HCT116 (cell line): ENCODE measurements around the gene ATP8B4. TPM values are rescaled to one million over a fixed set of nuclear protein-coding genes. Genes with fewer than 3 reads are reported as not detected.

ENCODE experiments used
- ATAC-seq: fragments of 200-7000 bp; cut with Tn5 transposase; 2 replicates; pipeline ENCODE4 v1.9.1; 2020; ENCODE audit warnings: mild to moderate bottlenecking, moderate library complexity
- BruUV-seq: library from RNA; stranded (reverse); fragments of 400-500 nt; replicated peaks from 2 replicates; lab custom pipeline; 2021; lab: Mats Ljungman, UMichigan
- CTCF ChIA-PET: fragments of 300-600 bp; sonication (Branson Sonifier 250); formaldehyde crosslinking; loops from one replicate; lab custom pipeline; 2021; ENCODE audit warnings: antibody characterized with exemption; lab: Charles Lee
- POLR2A ChIA-PET: fragments of 300-600, 350-600 bp; sonication (Branson Sonifier 250); formaldehyde crosslinking; loops from one replicate; lab custom pipeline; 2021; ENCODE audit warnings: antibody characterized with exemption; lab: Charles Lee
- RAD21 ChIA-PET, 2 experiments: fragments of 300-600 bp; sonication (Branson Sonifier 250); formaldehyde crosslinking; loops; one replicate each; lab custom pipeline; 2023; ENCODE audit warnings: low total read pairs in 2 of 2; ENCODE audit not compliant: uncharacterized antibody in 2 of 2, unreplicated experiment in 2 of 2, low non-redundant PET in 1 of 2; lab: Charles Lee
- DNase-seq: peaks from one replicate; pipeline ENCODE4 v3.0.0-alpha.2; 2010; ENCODE audit warnings: low read depth, low spot score
- H2AFZ ChIP-seq: fragments of 200-600 bp; shearing (Covaris generic), sonication (generic); 2 replicates; pipeline ENCODE4 v1.6.1; 2017; ENCODE audit warnings: low read depth, mixed run types, mixed read lengths, antibody characterized with exemption, low read length; ENCODE audit not compliant: poor library complexity, severe bottlenecking
- H3K27ac ChIP-seq: 2 replicates; pipeline ENCODE4 v1.5.1; 2012; ENCODE audit warnings: low read depth, low read length
- H3K27me3 ChIP-seq: fragments of 200-600 bp; sonication (generic); 2 replicates; pipeline ENCODE4 v1.6.1; 2016; ENCODE audit warnings: mixed run types, low read length, mixed read lengths; ENCODE audit not compliant: insufficient read depth
- H3K36me3 ChIP-seq, 2 experiments: fragments of 200-500 bp in 1 of 2; fragments of 200-600 bp in 1 of 2; sonication (Bioruptor generic) in 1 of 2; sonication (generic) in 1 of 2; 2 replicates each; pipeline versions ENCODE4 v1.5.1 to v1.6.1; 2014 to 2016; ENCODE audit warnings: low read length in 2 of 2, inconsistent platforms in 1 of 2, mixed read lengths in 1 of 2, mixed run types in 1 of 2; ENCODE audit not compliant: insufficient read depth in 2 of 2, control insufficient read depth in 1 of 2
- H3K4me1 ChIP-seq, 2 experiments: fragments of 200-600 bp in 1 of 2; sonication (generic) in 1 of 2; 2 replicates each; pipeline versions ENCODE4 v1.5.1 to v1.6.1; 2012 to 2017; ENCODE audit warnings: low read length in 2 of 2, inconsistent platforms in 1 of 2, mild to moderate bottlenecking in 1 of 2, mixed read lengths in 1 of 2, mixed run types in 1 of 2, moderate library complexity in 1 of 2; ENCODE audit not compliant: insufficient read depth in 2 of 2, control insufficient read depth in 1 of 2
- H3K4me2 ChIP-seq: fragments of 200-600 bp; sonication (generic); 2 replicates; pipeline ENCODE4 v1.6.1; 2017; ENCODE audit warnings: mixed run types, low read length, mixed read lengths
- H3K4me3 ChIP-seq, 2 experiments: fragments of 200-600 bp in 1 of 2; sonication (generic) in 1 of 2; replicated peaks in 1 of 2; 2 replicates each; pipeline ENCODE4 v1.5.1; 2011 to 2016; ENCODE audit warnings: low read length in 2 of 2, control low read depth in 1 of 2, low read depth in 1 of 2, mild to moderate bottlenecking in 1 of 2, mixed read lengths in 1 of 2, mixed run types in 1 of 2
- H3K79me2 ChIP-seq: fragments of 200-600 bp; sonication (generic); 2 replicates; pipeline ENCODE4 v1.6.1; 2017; ENCODE audit warnings: mild to moderate bottlenecking, mixed run types, low read length, moderate library complexity, mixed read lengths; ENCODE audit not compliant: insufficient read depth
- H3K9ac ChIP-seq: fragments of 200-600 bp; sonication (generic); 2 replicates; pipeline ENCODE4 v1.6.1; 2016; ENCODE audit warnings: low read length, mixed read lengths
- H3K9me2 ChIP-seq: fragments of 200-600 bp; sonication (generic), shearing (Covaris generic); 2 replicates; pipeline ENCODE4 v1.6.1; 2017; ENCODE audit warnings: mixed run types, mild to moderate bottlenecking, moderate library complexity; ENCODE audit not compliant: insufficient read depth
- H3K9me3 ChIP-seq, 2 experiments: fragments of 200-500 bp in 1 of 2; fragments of 200-600 bp in 1 of 2; sonication (Bioruptor generic) in 1 of 2; sonication (generic) in 1 of 2; 2 replicates each; pipeline ENCODE4 v1.6.1; 2014 to 2017; ENCODE audit warnings: low read length in 2 of 2, mixed read lengths in 2 of 2, inconsistent platforms in 1 of 2, low read depth in 1 of 2, mild to moderate bottlenecking in 1 of 2, mixed run types in 1 of 2, moderate library complexity in 1 of 2; ENCODE audit not compliant: control insufficient read depth in 1 of 2, insufficient read depth in 1 of 2
- H4K20me1 ChIP-seq: fragments of 200-600 bp; sonication (generic), shearing (Covaris generic); 2 replicates; pipeline ENCODE4 v1.6.1; 2017; ENCODE audit warnings: mixed run types, mild to moderate bottlenecking, moderate library complexity; ENCODE audit not compliant: insufficient read depth
- CBX3 ChIP-seq: IDR thresholded peaks from 2 replicates; pipeline ENCODE4 v1.6.1; 2012; ENCODE audit warnings: low read depth
- CEBPB ChIP-seq: IDR thresholded peaks from 2 replicates; pipeline ENCODE4 v1.6.1; 2012; ENCODE audit warnings: low read depth
- CTCF ChIP-seq, 3 experiments: fragments of 200-600 bp in 1 of 3; sonication (generic) in 1 of 3; IDR thresholded peaks in 2 of 3; conservative IDR thresholded peaks in 1 of 3; 2 replicates each; pipeline ENCODE4 v1.5.1; 2012 to 2017; ENCODE audit warnings: low read depth in 2 of 3, low read length in 2 of 3, antibody characterized with exemption in 1 of 3, borderline replicate concordance in 1 of 3, control low read depth in 1 of 3, mild to moderate bottlenecking in 1 of 3, mixed read lengths in 1 of 3, mixed run types in 1 of 3, moderate library complexity in 1 of 3; ENCODE audit not compliant: insufficient read depth in 1 of 3
- ELF1 ChIP-seq: IDR thresholded peaks from 2 replicates; pipeline ENCODE4 v1.6.1; 2012; ENCODE audit warnings: low read depth, borderline replicate concordance
- EZH2 ChIP-seq: fragments of 200-600 bp; sonication (generic); IDR thresholded peaks from 2 replicates; pipeline ENCODE4 v1.6.1; 2017; ENCODE audit warnings: antibody characterized with exemption, mixed run types
- EZH2phosphoT487 ChIP-seq: fragments of 200-600 bp; IDR thresholded peaks from 2 replicates; pipeline ENCODE4 v1.6.1; 2018; ENCODE audit warnings: antibody characterized with exemption, borderline replicate concordance
- FOSL1 ChIP-seq: IDR thresholded peaks from 2 replicates; pipeline ENCODE4 v1.6.1; 2012; ENCODE audit warnings: low read depth
- JUND ChIP-seq: IDR thresholded peaks from 2 replicates; pipeline ENCODE4 v1.6.1; 2012
- POLR2A ChIP-seq: IDR thresholded peaks from 2 replicates; pipeline ENCODE4 v1.7.0; 2011; ENCODE audit warnings: borderline replicate concordance; ENCODE audit not compliant: insufficient read depth, insufficient read length; ENCODE audit errors: extremely low read depth
- POLR2AphosphoS5 ChIP-seq: IDR thresholded peaks from 2 replicates; pipeline ENCODE4 v1.6.1; 2011; ENCODE audit warnings: mild to moderate bottlenecking, low read depth, low read length, moderate library complexity
- SIN3A ChIP-seq: IDR thresholded peaks from 2 replicates; pipeline ENCODE4 v1.6.1; 2012; ENCODE audit warnings: low read depth
- SP1 ChIP-seq: IDR thresholded peaks from 2 replicates; pipeline ENCODE4 v1.6.1; 2012; ENCODE audit warnings: low read depth
- SRF ChIP-seq: IDR thresholded peaks from 2 replicates; pipeline ENCODE4 v1.6.1; 2012; ENCODE audit warnings: low read depth
- TCF7L2 ChIP-seq: IDR thresholded peaks from 2 replicates; pipeline ENCODE4 v1.7.0; 2011; ENCODE audit warnings: borderline replicate concordance, inconsistent platforms; ENCODE audit not compliant: insufficient read depth, insufficient read length; ENCODE audit errors: extremely low read depth
- YY1 ChIP-seq: IDR thresholded peaks from 2 replicates; pipeline ENCODE4 v1.6.1; 2011; ENCODE audit warnings: low read length, low read depth, moderate library complexity, mild to moderate bottlenecking; ENCODE audit not compliant: insufficient replicate concordance; ENCODE audit errors: extremely low read depth
- ZBTB33 ChIP-seq: IDR thresholded peaks from 2 replicates; pipeline ENCODE4 v1.6.1; 2011; ENCODE audit warnings: mild to moderate bottlenecking, low read length, moderate library complexity; ENCODE audit not compliant: insufficient replicate concordance; ENCODE audit errors: extremely low read depth
- ZFX ChIP-seq: fragments of 450-650 bp; IDR thresholded peaks from 2 replicates; pipeline ENCODE4 v1.6.1; 2017
- ZNF274 ChIP-seq: fragments of 200-500 bp; sonication (Bioruptor generic); IDR thresholded peaks from 2 replicates; pipeline ENCODE4 v1.6.1; 2014; ENCODE audit warnings: mild to moderate bottlenecking, low read depth, low read length, inconsistent platforms
- intact Hi-C: fragments of 100-400 bp; cut with micrococcal nuclease; formaldehyde crosslinking; loops from 2 replicates; pipeline ENCODE4 v1.10.0; 2022
- total RNA-seq: library from RNA; stranded (reverse); gene quantifications from one replicate; pipeline ENCODE4 v1.2.1, GENCODE V29; 2021; ENCODE audit not compliant: unreplicated experiment
- TF ChIP-seq, protein P1 (sequence below): IDR thresholded peaks from 2 replicates; pipeline ENCODE4 v1.6.1; 2012
- TF ChIP-seq, protein P2 (sequence below): IDR thresholded peaks from 2 replicates; pipeline ENCODE4 v1.6.1; 2012; ENCODE audit warnings: low read depth

The ATP8B4 gene
- total RNA-seq, 1 experiment from 2014 or later = 0.25 TPM

DNA sequence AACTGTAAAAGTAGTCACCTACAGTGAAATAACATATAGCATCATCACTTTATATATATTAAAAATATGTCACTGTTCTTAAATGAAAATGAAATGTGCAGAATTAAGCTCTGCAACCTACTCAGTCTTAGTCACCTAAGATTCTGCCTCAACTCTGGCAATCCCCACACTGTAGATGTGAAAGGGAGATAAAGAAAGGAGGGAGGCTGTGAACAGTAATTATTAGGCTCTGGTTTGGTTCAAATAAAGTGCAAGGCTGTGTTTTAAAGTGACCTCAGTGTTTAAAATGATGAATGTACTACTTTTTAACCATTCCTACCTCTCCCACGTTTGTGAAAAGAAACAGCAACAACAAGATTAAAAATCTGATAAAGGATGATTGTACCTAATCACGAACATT, 72.2 kb downstream of the ATP8B4 start:
- ChIA-PET POLR2A (no interaction called here), CTCF (interaction anchor here (0.9 to 1.0 kb wide), 2 partner anchors 43 to 812 kb away, joined by 3 read pairs; no protein-coding TSS in a partner anchor), RAD21 (no interaction called here)
- intact Hi-C loops = no loop called here
- TF ChIP-seq TCF7L2 = no peak
- TF ChIP-seq FOSL1 = no peak
- TF ChIP-seq SIN3A = no peak
- TF ChIP-seq, protein P1, sequence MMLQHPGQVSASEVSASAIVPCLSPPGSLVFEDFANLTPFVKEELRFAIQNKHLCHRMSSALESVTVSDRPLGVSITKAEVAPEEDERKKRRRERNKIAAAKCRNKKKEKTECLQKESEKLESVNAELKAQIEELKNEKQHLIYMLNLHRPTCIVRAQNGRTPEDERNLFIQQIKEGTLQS = no peak
- TF ChIP-seq CEBPB = no peak
- TF ChIP-seq, protein P2, sequence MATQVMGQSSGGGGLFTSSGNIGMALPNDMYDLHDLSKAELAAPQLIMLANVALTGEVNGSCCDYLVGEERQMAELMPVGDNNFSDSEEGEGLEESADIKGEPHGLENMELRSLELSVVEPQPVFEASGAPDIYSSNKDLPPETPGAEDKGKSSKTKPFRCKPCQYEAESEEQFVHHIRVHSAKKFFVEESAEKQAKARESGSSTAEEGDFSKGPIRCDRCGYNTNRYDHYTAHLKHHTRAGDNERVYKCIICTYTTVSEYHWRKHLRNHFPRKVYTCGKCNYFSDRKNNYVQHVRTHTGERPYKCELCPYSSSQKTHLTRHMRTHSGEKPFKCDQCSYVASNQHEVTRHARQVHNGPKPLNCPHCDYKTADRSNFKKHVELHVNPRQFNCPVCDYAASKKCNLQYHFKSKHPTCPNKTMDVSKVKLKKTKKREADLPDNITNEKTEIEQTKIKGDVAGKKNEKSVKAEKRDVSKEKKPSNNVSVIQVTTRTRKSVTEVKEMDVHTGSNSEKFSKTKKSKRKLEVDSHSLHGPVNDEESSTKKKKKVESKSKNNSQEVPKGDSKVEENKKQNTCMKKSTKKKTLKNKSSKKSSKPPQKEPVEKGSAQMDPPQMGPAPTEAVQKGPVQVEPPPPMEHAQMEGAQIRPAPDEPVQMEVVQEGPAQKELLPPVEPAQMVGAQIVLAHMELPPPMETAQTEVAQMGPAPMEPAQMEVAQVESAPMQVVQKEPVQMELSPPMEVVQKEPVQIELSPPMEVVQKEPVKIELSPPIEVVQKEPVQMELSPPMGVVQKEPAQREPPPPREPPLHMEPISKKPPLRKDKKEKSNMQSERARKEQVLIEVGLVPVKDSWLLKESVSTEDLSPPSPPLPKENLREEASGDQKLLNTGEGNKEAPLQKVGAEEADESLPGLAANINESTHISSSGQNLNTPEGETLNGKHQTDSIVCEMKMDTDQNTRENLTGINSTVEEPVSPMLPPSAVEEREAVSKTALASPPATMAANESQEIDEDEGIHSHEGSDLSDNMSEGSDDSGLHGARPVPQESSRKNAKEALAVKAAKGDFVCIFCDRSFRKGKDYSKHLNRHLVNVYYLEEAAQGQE = no peak
- no peak for TF ChIP-seq ZFX
- TF ChIP-seq EZH2phosphoT487 = no peak
- no peak for TF ChIP-seq CTCF (IDR thresholded peaks at IDR 0.05 in 2 of 3, conservative IDR thresholded peaks at IDR 0.05 in 1 of 3; ENCODE audit: borderline replicate concordance in 1 of 3, insufficient read depth in 1 of 3, low read depth in 2 of 3, low read length in 2 of 3)
- no peak for TF ChIP-seq JUND
- no peak for TF ChIP-seq POLR2A
- TF ChIP-seq ZNF274 = no peak
- no peak for TF ChIP-seq YY1
- TF ChIP-seq POLR2AphosphoS5 = no peak
- TF ChIP-seq CBX3 = no peak
- no peak for TF ChIP-seq SP1
- no peak for TF ChIP-seq SRF
- TF ChIP-seq ELF1 = no peak
- no peak for TF ChIP-seq ZBTB33
- TF ChIP-seq EZH2 = no peak
- Histone ChIP-seq H3K4me2 (no peak overlapping the region), H3K9ac (no peak overlapping the region), H2AFZ (no peak overlapping the region), H4K20me1 (no peaks in the 10 kb centered on the region), H3K27ac (no peak overlapping the region), H3K9me2 (no peaks in the 10 kb centered on the region), H3K79me2 (no peaks in the 10 kb centered on the region), H3K4me3 (no peak overlapping the region), H3K9me3 (peaks cover 0 to 5% of the 10 kb centered on the region in 2 experiments; a peak in 1 of 4 replicates), H3K27me3 (no peaks in the 10 kb centered on the region), H3K36me3 (no peaks in the 10 kb centered on the region), H3K4me1 (no peaks in the 10 kb centered on the region)
- DNase-seq = no peak
- no TSS peak for BruUV-seq
- no peak for ATAC-seq
